HG03159 (cell line): ENCODE results near the gene SGF29.
"Not testable (repeated sequence)": the region's sequence is repeated elsewhere in the genome, so short reads cannot be mapped to it uniquely, and the experiment has no call there.

Source experiments
- ATAC-seq: cut with Tn5 transposase; IDR thresholded peaks from one replicate; pipeline ENCODE4 v1.9.1; 2021; ENCODE audit warnings: mild to moderate bottlenecking, moderate library complexity; ENCODE audit not compliant: unreplicated experiment

SGF29 gene

DNA sequence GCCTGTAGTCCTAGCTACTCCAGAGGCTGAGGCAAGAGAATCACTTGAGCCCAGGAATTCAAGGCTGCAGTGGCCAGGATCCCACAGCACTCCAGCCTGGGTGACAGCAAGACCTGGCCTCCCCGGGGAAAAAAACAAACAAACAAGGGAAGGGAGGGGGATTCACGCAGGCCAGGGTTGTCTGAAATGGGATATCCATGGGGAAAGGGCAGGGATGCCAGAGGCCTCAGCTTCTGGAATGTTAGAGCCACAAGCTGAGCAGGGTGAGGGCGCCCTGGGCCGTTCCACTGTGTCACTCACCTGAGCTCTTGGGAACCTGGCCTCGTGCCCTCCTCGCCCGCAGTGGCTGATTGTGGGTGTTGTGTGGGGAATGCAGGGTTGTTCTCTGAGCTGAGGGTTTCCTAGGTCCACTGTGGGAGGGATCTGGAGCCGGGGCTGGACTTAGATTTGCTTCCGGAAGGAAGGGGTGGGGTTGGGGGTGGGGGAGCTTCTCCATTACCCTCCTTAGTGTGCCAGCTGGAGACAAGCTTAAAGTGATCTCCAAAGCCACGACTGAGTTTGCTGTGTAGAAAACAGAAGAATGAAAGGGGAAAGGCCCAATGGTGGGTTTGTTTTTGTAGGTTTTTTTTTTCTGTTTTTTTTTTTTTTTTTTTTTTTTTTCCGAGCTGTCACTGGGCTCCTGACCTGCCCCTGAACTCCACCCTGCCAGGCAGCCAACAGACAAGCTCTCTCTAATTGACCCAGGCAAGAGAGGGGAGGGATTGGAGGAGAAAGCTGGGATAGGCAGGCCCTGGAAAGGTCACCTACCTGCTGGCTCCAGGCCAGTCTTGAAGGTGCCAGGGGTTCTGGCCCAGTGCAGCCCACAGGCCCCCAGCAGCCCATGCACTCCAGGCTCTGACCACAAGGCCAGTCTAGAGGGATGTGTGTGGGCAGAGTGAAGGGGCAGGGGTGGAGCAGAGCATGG lies 56.2 kb downstream of the SGF29 start, which contains the start of gene SULT1A1:
Gene SULT1A1, minus strand, starts transcription at position 414 of the 964 bp plus-strand sequence. CDS start 1,189 bp downstream, outside the sequence.
- ATAC-seq: no peak

DNA sequence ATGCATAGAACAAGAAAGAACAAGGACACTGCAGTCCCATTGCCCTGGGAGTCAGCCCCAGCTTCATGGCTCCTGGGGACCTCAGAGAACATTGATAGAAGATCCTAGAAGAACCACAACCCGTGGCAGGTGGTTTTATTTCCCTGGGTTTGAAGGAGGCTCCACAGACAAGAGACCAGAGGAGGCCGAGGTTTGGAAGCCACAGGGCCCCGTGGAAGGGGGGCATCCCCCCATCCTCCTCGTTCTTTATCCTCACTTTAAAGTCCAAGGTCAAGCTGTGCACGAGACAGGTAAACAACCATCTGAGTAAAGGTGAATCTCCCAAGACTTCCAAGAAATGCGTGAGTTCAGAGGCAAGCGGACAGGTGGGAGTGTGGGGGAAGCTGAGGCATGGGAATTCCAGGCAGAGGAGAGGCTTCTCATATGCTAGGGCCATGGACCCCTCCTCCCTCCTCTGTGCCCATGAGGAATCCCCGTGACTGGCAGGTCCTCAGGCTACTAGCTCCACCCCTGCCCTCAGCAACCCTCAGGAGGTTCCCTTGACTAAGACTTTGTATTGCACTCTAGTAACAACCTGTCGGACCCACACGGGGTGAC lies 57.0 kb downstream of the SGF29 start:
- no peak for ATAC-seq

DNA sequence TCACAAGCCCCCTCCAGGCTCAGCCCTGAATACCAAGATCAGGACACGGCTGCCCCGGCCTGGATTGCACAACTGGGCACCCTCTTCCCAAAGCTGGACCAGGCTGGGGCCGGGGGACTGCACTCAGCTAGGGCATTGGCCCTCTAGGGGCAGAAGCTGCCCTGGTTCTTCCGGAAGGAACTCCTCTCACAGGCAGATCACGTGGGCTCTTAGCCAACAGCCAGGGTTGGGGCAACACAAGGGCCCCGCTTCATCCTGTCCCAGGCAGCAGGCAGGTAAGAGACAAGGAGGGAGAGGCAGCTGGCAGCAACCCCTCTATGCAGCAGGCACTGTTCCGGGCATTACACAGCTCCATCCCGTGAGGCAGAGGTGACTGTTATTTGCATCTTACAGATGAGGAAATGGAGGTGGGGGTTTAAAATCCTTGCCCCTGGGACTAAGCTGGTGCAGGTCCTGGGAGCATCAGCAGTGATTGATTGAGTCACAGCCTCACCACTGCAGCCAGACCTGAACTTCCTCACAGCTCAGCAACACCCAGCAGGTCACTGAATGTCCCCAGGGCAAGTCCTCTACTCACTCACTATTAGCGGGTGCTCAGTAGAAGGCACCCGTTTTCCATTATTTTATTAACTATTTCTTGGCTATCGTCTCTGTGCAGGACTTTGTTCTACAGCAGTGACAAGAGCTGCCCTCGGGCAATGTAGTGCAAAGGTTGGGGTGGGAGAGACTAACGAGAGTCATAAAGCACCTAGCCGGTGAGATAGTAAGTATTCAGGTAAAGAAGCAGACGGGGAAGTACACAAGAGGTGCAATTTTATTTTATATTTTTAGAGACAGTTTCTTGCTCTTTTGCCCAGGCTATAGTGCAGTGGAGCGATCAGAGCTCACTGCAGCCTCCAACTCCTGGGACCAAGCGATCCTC lies 58.9 kb downstream of the SGF29 start:
- ATAC-seq: not testable (repeated sequence)

DNA sequence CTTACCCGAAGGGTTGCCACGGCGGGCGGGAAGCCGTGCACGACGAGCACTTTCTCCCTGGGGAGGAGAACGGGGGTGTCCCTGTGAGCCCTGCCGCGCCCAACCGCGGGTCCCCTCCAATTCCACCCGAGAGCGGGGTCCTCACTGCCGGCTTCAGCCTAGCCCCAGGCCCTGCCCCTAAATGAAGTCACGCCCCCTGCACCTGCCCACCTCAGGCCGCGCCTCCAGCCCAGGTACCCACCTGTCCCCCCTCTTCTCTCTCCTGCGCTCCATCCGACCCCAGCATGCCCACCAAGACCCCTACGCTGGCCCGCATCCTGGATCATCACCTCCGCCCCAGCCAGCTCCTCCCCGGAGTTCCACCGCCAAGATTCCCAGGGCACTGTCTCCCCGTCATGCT lies 60.2 kb downstream of the SGF29 start:
- not testable (repeated sequence) for ATAC-seq

DNA sequence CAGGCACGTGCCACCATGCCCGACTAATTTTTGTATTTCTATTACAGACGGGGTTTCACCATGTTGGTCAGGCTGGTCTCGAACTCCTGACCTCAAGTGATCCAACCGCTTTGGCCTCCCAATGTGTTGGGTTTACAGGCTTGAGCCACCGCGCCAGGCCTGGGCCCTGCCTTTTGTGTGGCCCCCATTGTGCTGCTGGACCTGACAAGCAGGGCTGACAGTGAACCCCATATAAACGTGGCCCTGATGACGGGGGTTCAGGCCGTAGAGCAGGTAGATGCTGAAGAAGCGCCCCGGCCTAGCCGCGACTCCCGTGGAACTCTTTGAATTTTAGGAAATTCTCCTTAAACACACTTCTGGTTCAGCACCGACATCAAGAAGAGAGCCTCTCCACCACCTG lies 60.8 kb downstream of the SGF29 start:
- not testable (repeated sequence) for ATAC-seq

DNA sequence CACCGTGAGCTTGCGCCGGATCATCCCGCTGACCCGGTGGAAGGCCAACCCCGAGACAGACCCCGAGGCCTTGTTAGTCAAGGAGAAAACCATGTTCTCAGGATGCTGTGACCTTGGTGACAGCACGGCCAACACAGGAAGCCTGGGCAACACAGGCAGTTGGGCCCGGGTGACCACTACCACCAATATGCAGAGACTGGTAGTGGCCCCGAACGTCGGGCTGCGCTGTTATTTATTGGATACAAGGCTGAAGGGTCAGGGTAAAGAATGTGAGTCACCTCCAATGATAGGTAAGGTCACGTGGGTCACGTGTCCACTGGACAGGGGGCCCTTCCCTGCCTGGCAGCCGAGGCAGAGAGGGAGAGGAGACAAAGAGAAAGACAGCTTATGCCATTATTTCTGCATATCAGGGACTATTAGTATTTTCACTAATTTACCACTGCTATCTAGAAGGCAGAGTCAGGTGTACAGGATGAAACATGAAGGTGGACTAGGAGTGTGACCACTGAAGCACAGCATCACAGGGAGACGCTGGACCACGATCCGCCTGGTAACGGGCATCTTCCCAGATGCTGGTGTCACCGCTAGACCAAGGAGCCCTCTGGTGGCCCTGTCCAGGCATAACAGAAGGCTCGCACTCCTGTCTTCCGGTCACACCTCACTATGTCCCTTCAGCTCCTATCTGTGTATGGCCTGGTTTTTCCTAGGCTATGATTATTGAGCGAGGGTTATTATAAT lies 61.9 kb downstream of the SGF29 start:
- ATAC-seq: not testable (repeated sequence)

DNA sequence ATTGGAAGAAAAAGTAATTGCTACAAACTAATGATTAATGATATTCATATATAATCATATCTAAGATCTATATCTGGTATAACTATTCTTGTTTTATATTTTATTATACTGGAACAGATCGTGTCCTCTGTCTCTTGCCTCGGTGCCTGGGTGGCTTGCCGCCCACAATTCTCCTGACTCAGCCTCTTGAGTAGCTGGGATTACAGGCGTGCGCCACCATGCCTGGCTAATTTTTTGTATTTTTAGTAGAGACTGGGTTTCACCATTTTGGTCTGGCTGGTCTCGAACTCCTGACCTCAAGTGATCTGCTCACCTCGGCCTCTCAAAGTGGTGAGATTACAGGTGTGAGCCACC lies 62.5 kb downstream of the SGF29 start:
- ATAC-seq: not testable (repeated sequence)

DNA sequence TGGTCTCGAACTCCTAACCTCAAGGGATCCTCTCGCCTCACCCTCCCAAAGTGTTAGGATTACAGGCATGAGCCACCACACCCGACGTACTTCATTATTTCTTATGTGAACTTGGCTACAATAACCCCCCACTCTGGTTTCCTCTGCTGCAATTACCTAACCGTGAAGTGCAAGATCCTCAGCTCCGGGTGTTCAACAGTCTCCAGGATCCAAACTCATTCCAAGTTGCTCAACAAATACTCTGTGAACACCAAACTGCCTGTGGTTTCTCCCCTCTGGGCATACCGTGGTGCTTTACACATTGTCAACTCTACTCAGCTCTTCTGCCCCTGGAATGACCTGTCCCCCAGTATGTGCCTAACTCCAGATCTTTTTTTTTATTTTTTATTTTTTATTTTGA lies 62.9 kb downstream of the SGF29 start:
- ATAC-seq: no peak

DNA sequence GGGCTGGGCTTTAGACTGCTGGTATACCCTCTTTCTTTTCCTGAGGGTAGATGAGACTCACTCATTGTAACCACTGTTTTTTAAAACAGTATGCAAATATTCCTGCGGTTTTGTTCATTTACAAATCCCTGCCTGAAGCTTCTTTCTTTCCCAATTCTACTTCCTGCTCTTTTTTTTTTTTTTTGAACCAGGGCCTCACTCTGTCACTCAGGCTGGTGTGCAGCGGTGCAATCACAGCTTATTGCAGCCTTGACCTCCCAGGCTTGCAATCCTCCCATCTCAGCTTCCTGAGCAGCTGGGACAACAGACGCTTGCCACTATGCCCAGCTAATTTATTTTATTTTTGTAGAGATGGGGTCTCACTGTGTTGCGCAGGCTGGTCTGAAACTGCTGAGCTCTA lies 64.2 kb downstream of the SGF29 start:
- no peak for ATAC-seq

DNA sequence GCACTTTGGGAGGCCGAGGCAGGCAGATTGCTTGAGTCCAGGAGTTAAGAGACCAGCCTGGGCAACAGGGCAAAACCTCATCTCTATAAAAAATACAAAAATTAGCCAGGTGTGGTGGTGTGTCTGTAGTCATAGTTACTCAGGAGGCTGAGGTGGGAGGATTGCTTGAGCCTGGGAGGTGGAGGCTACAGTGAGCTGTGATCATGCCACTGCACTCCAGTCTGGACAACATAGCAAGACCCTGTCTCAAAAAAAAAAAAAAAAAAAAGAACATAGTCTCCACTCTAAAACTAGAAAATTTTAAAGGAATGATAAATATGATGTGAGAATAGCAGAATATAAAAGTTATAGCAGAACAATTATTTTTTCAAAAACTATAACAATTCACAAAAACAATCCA lies 66.6 kb downstream of the SGF29 start:
- ATAC-seq: not testable (repeated sequence)

DNA sequence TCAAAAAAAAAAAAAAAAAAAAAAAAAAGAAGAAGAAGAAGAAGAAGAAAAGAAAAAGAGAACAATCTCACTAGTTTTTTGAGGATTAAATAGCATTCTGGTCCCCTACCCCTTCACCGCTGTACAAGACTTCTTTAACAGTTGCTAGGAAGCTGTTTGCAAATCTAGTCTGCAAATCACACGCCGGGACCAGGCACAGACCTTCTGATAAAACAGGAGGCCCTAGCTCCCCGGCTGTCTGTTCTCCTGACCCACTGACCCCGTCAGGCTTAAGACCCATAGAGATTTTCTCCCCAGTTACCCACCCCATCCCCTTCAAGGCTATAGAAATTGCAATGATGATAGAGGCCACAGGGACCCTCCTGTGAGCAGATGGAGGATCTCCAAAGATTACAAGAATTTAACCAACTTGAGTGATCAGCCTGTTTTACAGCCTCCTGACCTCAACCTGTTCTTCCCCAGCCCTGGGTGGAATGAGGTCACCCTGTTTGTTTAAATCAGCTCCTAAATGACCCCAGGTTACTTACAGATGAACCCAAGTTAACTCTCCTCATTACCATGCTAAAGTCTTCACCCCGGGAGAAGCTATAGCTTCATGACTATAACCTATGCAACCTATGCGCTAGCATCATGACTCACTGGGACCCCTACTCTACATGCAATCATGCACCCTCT lies 67.9 kb downstream of the SGF29 start:
- ATAC-seq: no peak

DNA sequence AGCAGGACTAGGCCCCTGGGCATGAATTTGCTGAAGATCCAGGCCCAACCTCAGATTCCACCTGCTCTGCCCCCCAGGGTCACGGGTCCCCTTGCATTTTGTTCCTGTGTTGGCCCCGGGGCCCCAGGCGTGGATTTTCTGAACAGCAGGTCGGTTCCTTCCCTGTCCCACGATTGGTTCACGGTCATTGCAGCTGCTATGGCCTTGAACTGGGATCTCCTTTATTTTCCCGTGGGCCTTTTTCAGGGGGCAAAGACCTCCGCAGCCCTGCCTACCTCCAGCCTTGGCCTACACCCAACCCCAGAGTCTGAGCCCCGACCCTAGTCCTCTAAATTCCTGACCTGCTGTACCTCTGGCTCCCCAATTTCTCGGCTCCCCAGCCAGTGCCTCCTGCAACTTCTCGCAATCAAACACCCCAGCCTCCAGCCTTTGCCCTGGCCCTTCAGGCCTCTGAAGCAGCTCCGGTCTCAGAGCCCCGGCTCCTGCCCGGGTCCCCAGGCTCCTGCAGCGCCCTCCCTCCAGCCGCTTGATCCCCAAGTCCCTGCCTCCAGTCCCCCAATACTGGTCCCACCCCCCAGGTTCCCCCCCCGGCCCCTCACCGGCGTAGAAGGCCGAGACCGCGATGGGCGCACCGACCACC lies 68.9 kb downstream of the SGF29 start:
- not testable (repeated sequence) for ATAC-seq

DNA sequence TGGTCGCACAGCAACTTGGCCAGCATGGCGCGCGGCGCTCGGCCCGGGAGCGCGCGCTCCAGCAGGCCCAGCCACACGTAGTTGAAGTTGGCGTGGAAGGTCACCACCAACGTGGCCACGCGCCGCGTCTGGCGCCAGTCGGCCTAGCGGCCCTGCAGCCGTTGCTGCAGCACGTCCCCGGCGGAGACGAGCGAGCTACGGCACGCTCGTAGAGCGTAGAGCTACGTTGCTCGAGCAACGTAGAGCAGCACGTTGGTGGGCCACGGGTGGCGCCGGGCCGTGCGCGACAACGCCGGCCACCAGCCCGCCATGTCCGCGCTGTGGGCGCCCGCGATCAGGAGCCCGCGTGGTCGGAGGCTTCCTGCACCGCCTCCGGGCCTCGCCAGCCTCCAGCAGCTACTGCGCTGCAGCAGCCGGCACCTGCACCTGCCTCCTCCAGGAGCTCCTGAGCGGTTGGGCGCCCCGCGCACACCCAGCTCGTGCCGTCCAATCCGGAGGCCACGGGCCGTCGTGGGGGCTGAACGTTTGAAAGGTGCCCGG lies 69.5 kb downstream of the SGF29 start:
- ATAC-seq: no peak

DNA sequence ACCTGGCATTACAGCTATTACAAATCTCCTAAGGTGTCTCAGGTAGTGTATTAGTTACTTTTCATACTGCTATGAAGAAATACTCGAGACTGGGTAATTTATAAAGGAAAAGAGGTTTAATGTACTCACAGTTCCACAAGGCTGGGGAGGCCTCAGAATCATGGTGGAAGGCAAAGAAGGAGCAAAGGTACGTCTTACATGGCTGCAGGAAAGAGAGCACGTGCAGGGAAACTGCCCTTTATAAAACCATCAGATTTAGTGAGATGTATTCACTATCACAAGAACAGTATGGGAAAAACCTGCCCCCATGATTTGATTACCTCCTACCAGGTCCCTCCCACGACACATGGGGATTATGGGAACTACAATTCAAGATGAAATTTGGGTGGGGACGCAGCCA lies 77.2 kb downstream of the SGF29 start:
- ATAC-seq: not testable (repeated sequence)

DNA sequence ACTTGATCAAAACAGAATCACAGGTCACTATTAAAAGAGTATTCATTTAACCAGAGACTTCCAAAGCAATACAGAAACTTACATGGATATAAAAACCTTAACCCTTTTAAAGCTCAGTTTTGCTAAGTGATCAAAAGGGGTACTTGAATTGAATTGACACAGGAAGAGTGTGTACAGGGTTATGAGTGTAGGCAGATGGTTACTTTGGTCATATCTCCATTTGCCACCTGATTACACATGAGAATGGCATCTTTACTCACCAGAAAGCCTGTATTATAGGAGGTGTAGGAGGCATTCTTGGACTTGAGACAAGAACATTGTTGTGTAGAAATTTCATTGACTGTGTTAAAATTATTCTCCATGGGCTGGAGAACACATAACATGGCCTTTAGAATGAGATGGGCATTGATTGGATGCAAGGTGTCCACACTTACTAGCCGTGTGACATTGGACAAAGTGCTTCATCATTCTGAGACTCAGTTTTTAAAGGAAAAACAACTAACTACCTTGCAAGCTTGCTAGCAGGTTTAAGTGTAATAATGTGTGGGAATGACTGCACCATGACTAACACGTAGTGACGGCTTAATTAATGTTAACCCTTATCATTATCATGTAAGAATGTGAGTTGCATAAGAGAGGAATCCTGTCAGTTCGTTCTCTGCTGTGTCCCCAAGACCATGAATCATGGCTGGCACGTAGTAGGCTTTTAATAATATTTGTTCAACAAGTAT lies 82.5 kb downstream of the SGF29 start:
- not testable (repeated sequence) for ATAC-seq

DNA sequence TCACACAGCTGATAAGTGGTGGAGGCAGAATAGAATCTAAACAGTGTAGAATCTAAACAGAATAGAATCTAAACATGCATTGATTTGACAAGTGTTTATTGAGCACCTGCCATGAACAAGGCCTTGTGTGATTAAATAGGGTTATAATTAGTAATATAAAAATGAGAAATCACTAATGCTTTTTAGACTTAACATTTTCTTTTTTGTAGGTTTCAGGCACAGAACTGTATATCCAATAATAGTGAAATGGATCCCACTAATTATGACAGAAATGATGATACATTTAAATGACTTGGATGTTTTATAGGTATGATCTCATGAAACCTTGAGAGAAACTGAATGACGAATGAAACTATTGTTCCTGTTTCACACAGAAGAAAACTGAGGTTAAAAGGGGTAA lies 84.0 kb downstream of the SGF29 start, which contains the start of gene NPIPB8:
Gene NPIPB8, plus strand, starts transcription at position 301 of the 400 bp plus-strand sequence. CDS start 296 bp downstream, outside the sequence.
- not testable (repeated sequence) for ATAC-seq

DNA sequence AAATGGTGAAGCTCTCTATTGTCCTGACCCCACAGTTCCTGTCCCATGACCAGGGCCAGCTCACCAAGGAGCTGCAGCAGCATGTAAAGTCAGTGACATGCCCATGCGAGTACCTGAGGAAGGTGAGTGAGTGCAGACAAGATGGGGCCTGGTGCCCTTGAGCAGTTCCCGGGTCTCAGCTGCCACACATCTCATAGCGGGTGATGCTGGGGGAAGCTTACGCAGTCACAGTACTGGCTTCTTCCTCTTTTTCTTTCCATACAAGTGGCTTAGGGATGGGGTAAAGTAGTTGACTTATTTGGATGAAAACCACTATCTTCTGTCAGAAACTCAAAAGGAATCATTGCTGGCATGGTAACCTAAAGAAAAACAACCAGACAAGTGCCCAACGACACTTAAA lies 84.6 kb downstream of the SGF29 start:
- ATAC-seq: not testable (repeated sequence)

DNA sequence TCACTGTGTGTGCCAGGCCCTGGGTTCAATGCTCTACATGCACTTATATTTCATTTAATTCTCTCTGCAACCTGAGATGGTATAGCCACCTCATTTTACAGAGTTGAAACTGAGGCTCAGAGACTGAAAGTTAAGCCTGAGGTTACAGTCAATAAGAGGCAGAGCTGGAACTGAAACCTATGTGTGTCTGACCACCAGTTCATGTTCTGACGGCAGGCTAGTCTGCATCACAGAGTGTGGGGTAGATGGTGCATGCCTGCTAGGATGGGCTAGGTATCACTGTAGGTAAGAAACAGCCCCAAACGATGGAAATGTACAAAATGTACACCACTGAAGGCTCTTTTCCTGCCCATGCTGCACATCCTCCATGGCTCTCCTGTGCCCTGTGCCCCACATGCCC lies 86.2 kb downstream of the SGF29 start:
- not testable (repeated sequence) for ATAC-seq
